Stimulated activated memory B cell treated with anti-CD40 and anti-IgM and Interleukin-4, amounts not matched to agents 10 μg/mL and 1 μg/mL and 100 μg/mL, for 72 hours (primary cell): ENCODE results near the gene ZNF486.
"Not testable (repeated sequence)": the region's sequence is repeated elsewhere in the genome, so short reads cannot be mapped to it uniquely, and the experiment has no call there.

Experiments used
- ATAC-seq: fragments of 150-1000 bp; cut with Tn5 transposase; 2 replicates; pipeline ENCODE4 v1.10.0; 2021
- H3K27ac Mint-ChIP-seq: one replicate; pipeline ENCODE4 v1.8.0; 2022; ENCODE audit warnings: mild to moderate bottlenecking, mixed read lengths
- H3K27me3 Mint-ChIP-seq: one replicate; pipeline ENCODE4 v1.8.0; 2022; ENCODE audit warnings: mixed read lengths
- H3K36me3 Mint-ChIP-seq: one replicate; pipeline ENCODE4 v1.8.0; 2022; ENCODE audit warnings: mixed read lengths
- H3K4me1 Mint-ChIP-seq: one replicate; pipeline ENCODE4 v1.8.0; 2022; ENCODE audit warnings: mixed read lengths
- H3K4me3 Mint-ChIP-seq: one replicate; pipeline ENCODE4 v1.8.0; 2022; ENCODE audit warnings: mild to moderate bottlenecking, moderate library complexity, mixed read lengths
- H3K9me3 Mint-ChIP-seq: one replicate; pipeline ENCODE4 v1.8.0; 2022; ENCODE audit warnings: mixed read lengths

ZNF486 gene

GRCh38 chr19:20167020-20167644 lies at the start of gene ZNF486:
ZNF486 (plus strand) TSS chr19:20167214; CDS start chr19:20167331, 117 bp downstream.
- Mint-ChIP-seq H3K4me1 (peaks cover 29% of the 10 kb centered on the region), H3K36me3 (peaks cover 32% of the 10 kb centered on the region), H3K27ac (peak within 1 kb of the TSS; percentile 90), H3K4me3 (peak within 1 kb of the TSS; percentile 99), H3K9me3 (peaks cover 12% of the 10 kb centered on the region), H3K27me3 (no peaks in the 10 kb centered on the region)
- peak; percentile 99 for ATAC-seq

- H3K4me3 Mint-ChIP-seq = not testable (repeated sequence)
- Mint-ChIP-seq H3K9me3 (peaks cover 20% of the 10 kb centered on the region), H3K36me3 (peaks cover 51% of the 10 kb centered on the region)
Measured at GRCh38 chr19:20118064-20118839, 48.8 kb upstream of the ZNF486 start.

DNA sequence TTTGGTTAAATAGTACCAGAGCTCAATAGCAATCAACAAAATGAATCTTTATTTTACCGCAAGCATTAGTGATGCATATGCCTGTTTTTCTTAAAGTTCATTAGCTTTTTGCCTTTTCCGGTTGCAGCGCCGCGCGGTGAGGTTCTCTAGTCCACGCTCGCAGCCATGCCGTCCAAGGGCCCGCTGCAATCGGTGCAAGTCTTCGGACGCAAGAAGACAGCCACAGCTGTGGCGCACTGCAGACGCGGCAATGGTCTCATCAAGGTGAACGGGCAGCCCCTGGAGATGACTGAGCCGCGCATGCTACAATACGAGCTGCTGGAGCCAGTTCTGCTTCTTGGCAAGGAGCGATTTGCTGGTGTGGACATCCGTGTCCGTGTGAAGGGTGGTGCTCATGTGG lies 42.1 kb upstream of the ZNF486 start:
- Mint-ChIP-seq H3K27ac (no peak overlapping the region), H3K4me3 (no peak overlapping the region), H3K27me3 (no peaks in the 10 kb centered on the region), H3K4me1 (no peaks in the 10 kb centered on the region), H3K9me3 (peaks cover 12% of the 10 kb centered on the region), H3K36me3 (peaks cover 45% of the 10 kb centered on the region)
- ATAC-seq = no peak

More at GRCh38 chr19:20118064-20118839, 48.8 kb upstream of the ZNF486 start:
- not testable (repeated sequence) for H3K27me3 Mint-ChIP-seq, ATAC-seq, H3K4me1 Mint-ChIP-seq, H3K27ac Mint-ChIP-seq

GRCh38 chr19:20132933-20133332 lies 34.1 kb upstream of the ZNF486 start:
- H3K27ac Mint-ChIP-seq, H3K4me3 Mint-ChIP-seq, H3K9me3 Mint-ChIP-seq, H3K27me3 Mint-ChIP-seq, ATAC-seq, H3K4me1 Mint-ChIP-seq: not testable (repeated sequence)
- H3K36me3 Mint-ChIP-seq = peaks cover 15% of the 10 kb centered on the region

DNA sequence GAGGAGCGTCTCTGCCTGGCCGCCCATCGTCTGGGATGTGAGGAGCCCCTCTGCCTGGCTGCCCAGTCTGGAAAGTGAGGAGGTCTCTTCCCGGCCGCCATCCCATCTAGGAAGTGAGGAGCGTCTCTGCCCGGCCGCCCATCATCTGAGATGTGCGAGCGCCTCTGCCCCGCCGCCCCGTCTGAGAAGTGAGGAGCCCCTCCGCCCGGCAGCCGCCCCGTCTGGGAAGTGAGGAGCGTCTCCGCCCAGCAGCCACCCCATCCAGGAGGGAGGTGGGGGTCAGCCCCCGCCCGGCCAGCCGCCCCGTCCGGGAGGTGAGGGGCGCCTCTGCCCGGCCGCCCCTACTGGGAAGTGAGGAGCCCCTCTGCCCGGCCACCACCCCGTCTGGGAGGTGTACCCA lies 29.3 kb upstream of the ZNF486 start:
- H3K4me1 Mint-ChIP-seq, ATAC-seq, H3K36me3 Mint-ChIP-seq, H3K27me3 Mint-ChIP-seq, H3K27ac Mint-ChIP-seq, H3K4me3 Mint-ChIP-seq: not testable (repeated sequence)
- H3K9me3 Mint-ChIP-seq = peaks cover 13% of the 10 kb centered on the region

- H3K4me1 Mint-ChIP-seq = no peaks in the 10 kb centered on the region
- no peak for ATAC-seq
- H3K36me3 Mint-ChIP-seq = peaks cover 11% of the 10 kb centered on the region
- H3K4me3 Mint-ChIP-seq = no peak overlapping the region
- H3K27ac Mint-ChIP-seq = no peak overlapping the region
- peaks cover 15% of the 10 kb centered on the region for H3K9me3 Mint-ChIP-seq
- H3K27me3 Mint-ChIP-seq = peaks cover 8% of the 10 kb centered on the region
Measured at GRCh38 chr19:20151617-20152145, 15.3 kb upstream of the ZNF486 start.

DNA sequence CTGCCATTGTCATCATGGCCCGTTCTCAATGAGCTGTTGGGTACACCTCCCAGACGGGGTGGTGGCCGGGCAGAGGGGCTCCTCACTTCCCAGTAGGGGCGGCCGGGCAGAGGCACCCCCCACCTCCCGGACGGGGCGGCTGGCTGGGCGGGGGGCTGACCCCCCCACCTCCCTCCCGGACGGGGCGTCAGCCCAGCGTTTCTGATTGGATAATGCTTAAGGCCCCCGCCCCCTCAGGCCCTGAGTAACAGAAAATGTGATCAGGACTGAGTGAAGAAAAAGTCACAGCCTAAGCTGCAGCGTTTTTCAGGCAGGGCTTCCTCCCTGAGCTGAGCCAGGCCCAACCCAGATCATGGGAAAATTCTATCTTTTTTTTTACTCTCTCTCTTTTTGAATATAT lies 14.5 kb upstream of the ZNF486 start:
- not testable (repeated sequence) for H3K4me1 Mint-ChIP-seq, H3K27me3 Mint-ChIP-seq, H3K27ac Mint-ChIP-seq, H3K4me3 Mint-ChIP-seq, ATAC-seq
- H3K36me3 Mint-ChIP-seq = peaks cover 11% of the 10 kb centered on the region
- peaks cover 15% of the 10 kb centered on the region for H3K9me3 Mint-ChIP-seq

DNA sequence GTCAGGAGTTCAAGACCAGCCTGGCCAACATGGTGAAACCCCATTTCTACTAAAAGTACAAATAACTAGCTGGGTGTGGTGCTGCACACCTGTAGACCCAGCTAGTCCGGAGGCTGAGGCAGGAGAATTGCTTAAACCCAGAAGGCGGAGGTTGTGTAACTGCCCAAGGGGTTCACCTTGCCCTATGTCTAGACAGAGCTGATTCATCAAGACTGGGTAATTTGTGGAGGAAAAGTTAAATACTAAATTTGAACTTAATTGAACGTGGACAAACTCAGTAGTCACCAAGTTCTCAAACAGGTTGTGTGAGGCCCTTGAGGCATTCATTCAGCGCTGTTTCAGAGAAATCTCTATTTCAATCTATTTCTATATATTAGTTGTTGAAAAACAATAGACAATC lies 13.7 kb upstream of the ZNF486 start:
- peaks cover 11% of the 10 kb centered on the region for H3K36me3 Mint-ChIP-seq
- H3K27ac Mint-ChIP-seq = no peak overlapping the region
- no peak overlapping the region for H3K4me3 Mint-ChIP-seq
- peaks cover 17% of the 10 kb centered on the region for H3K9me3 Mint-ChIP-seq
- peaks cover 8% of the 10 kb centered on the region for H3K27me3 Mint-ChIP-seq
- H3K4me1 Mint-ChIP-seq = no peaks in the 10 kb centered on the region
- no peak for ATAC-seq

DNA sequence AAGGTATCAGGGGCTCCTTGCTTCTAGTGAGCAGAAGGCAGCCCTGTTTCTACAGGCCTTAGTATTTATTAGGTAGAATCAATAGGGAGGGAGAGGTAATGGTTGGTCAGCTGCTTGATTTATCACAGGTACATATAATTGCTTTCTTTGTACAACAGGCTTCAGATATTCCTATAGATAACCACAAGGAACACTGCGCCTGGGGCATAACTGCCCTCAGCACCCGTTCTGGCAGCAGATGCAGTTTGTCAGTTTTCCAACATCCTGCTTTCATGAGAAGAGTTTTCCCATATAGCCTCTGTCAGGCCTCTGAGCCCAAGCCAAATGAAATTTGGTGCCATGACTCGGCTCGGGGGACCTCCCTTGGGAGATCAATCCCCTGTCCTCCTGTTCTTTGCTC lies 12.4 kb upstream of the ZNF486 start:
- Mint-ChIP-seq H3K27ac (no peak overlapping the region), H3K36me3 (peaks cover 22% of the 10 kb centered on the region), H3K4me3 (no peak overlapping the region), H3K27me3 (peaks cover 8% of the 10 kb centered on the region), H3K4me1 (no peaks in the 10 kb centered on the region), H3K9me3 (peaks cover 28% of the 10 kb centered on the region)
- no peak for ATAC-seq

GRCh38 chr19:20162821-20163220 lies 4.2 kb upstream of the ZNF486 start:
- H3K4me1 Mint-ChIP-seq = peaks cover 17% of the 10 kb centered on the region
- no peak overlapping the region for H3K27ac Mint-ChIP-seq
- H3K27me3 Mint-ChIP-seq = no peaks in the 10 kb centered on the region
- no peak overlapping the region for H3K4me3 Mint-ChIP-seq
- H3K9me3 Mint-ChIP-seq = peaks cover 19% of the 10 kb centered on the region
- ATAC-seq = no peak
- H3K36me3 Mint-ChIP-seq = peaks cover 11% of the 10 kb centered on the region

- H3K9me3 Mint-ChIP-seq = peaks cover 7% of the 10 kb centered on the region
- H3K27me3 Mint-ChIP-seq = no peaks in the 10 kb centered on the region
- no peak overlapping the region for H3K27ac Mint-ChIP-seq
- H3K4me3 Mint-ChIP-seq = no peak overlapping the region
- peaks cover 7% of the 10 kb centered on the region for H3K36me3 Mint-ChIP-seq
- ATAC-seq = no peak
- peaks cover 18% of the 10 kb centered on the region for H3K4me1 Mint-ChIP-seq
Measured at GRCh38 chr19:20164456-20164855, 2.6 kb upstream of the ZNF486 start.

GRCh38 chr19:20165971-20166592 lies 932 bp upstream of the ZNF486 start:
- Mint-ChIP-seq H3K36me3 (peaks cover 22% of the 10 kb centered on the region), H3K4me1 (peaks cover 20% of the 10 kb centered on the region), H3K27ac (no peak overlapping the region), H3K9me3 (peaks cover 6% of the 10 kb centered on the region), H3K4me3 (no peak overlapping the region), H3K27me3 (no peaks in the 10 kb centered on the region)
- ATAC-seq = no peak

DNA sequence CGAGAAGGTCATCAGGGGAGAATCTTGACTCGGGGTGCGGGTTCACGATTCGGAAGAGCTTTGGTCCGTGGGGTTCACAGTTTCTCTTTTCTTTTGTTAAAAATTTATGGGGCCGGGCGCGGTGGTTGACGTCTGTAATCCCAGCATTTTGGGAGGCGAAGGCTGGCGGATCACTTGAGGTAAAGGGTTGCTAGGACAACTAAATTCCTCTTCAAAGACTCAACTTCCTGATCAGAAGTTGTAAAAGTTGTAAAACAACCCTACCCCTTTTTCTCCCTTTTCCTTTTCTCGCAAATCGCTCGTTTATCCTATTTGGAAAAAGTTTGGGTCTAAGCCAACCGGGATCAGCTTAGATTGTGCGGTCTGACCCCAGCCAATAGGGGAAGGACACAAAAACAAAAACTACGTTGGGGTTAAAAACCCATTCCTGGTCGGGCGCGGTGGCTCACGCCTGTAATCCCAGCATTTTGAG lies 673 bp downstream of the ZNF486 start:
- Mint-ChIP-seq H3K27me3 (no peaks in the 10 kb centered on the region), H3K4me3 (peak overlapping the region; percentile 99), H3K36me3 (peaks cover 38% of the 10 kb centered on the region), H3K9me3 (peaks cover 12% of the 10 kb centered on the region), H3K4me1 (peaks cover 24% of the 10 kb centered on the region), H3K27ac (peak overlapping the region; percentile 90)
- ATAC-seq = no peak

GRCh38 chr19:20171285-20171684 lies 4.3 kb downstream of the ZNF486 start:
- Mint-ChIP-seq H3K4me3 (no peak overlapping the region), H3K36me3 (peaks cover 63% of the 10 kb centered on the region), H3K4me1 (peaks cover 21% of the 10 kb centered on the region), H3K27ac (no peak overlapping the region), H3K9me3 (peaks cover 9% of the 10 kb centered on the region), H3K27me3 (no peaks in the 10 kb centered on the region)
- ATAC-seq = no peak

- H3K27ac Mint-ChIP-seq, ATAC-seq, H3K4me3 Mint-ChIP-seq, H3K27me3 Mint-ChIP-seq: not testable (repeated sequence)
- peaks cover 21% of the 10 kb centered on the region for H3K4me1 Mint-ChIP-seq
- peaks cover 81% of the 10 kb centered on the region for H3K36me3 Mint-ChIP-seq
- peaks cover 14% of the 10 kb centered on the region for H3K9me3 Mint-ChIP-seq
Measured at GRCh38 chr19:20175848-20176247, 8.8 kb downstream of the ZNF486 start.
